Bronchial epithelial cell (primary cell): ENCODE data around the gene MRPL36. TPM values are rescaled to one million over a fixed set of nuclear protein-coding genes. Genes with fewer than 3 reads are reported as not detected.

Experiments
- DNase-seq: peaks from one replicate; pipeline ENCODE4 v3.0.0-alpha.2; 2010; ENCODE audit warnings: low read depth
- FAIRE-seq: peaks from 2 replicates; lab custom pipeline; 2011; peaks lifted over from hg19 to GRCh38; lab: Jason Lieb, UNC
- H3K27me3 ChIP-seq: 2 replicates; pipeline ENCODE4 v1.5.1; 2011; ENCODE audit warnings: low read length; ENCODE audit not compliant: control insufficient read depth, insufficient read depth
- H3K36me3 ChIP-seq: 2 replicates; pipeline ENCODE4 v1.5.1; 2011; ENCODE audit warnings: low read length; ENCODE audit not compliant: control insufficient read depth, insufficient read depth
- H3K4me3 ChIP-seq: 2 replicates; pipeline ENCODE4 v1.5.1; 2011; ENCODE audit warnings: mild to moderate bottlenecking, low read depth, low read length, control low read depth
- total RNA-seq: library from RNA; depleted of rRNA; stranded (reverse); fragments of >200 nt; gene quantifications from 2 replicates; pipeline ENCODE4 v1.2.1, GENCODE V29; 2014
- TF ChIP-seq, protein P1 (sequence below): IDR thresholded peaks from 2 replicates; pipeline ENCODE4 v1.5.1; 2011; ENCODE audit warnings: mild to moderate bottlenecking, moderate library complexity, low read length, control low read depth, inconsistent platforms; ENCODE audit not compliant: insufficient read depth, severe bottlenecking

MRPL36 gene
- total RNA-seq, 1 donor from 2014 or later = 61.1 TPM

DNA sequence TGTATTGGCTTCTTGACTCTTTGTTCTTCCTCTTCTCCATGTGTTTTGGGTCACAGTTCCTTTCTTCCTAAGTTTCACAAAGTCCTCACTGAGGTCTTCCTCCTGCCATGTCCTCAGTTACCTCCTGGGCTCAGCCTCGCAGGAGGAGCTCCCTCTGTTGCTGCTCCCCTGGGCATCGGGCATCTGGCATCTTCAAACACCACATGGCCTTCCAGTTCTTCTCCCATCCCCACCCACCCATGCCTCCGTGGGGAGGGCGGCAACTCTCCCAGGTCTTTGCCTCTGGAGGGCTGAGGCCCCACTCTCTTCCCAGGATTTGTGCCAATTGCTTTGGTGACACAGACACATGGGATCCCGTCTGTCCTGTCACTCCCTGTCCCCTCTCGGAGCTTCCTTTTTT lies 22.8 kb downstream of the MRPL36 start:
- FAIRE-seq (no peak), DNase-seq (no peak)
- TF ChIP-seq, protein P1, sequence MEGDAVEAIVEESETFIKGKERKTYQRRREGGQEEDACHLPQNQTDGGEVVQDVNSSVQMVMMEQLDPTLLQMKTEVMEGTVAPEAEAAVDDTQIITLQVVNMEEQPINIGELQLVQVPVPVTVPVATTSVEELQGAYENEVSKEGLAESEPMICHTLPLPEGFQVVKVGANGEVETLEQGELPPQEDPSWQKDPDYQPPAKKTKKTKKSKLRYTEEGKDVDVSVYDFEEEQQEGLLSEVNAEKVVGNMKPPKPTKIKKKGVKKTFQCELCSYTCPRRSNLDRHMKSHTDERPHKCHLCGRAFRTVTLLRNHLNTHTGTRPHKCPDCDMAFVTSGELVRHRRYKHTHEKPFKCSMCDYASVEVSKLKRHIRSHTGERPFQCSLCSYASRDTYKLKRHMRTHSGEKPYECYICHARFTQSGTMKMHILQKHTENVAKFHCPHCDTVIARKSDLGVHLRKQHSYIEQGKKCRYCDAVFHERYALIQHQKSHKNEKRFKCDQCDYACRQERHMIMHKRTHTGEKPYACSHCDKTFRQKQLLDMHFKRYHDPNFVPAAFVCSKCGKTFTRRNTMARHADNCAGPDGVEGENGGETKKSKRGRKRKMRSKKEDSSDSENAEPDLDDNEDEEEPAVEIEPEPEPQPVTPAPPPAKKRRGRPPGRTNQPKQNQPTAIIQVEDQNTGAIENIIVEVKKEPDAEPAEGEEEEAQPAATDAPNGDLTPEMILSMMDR = no peak
- no peaks in the 10 kb centered on the region for H3K36me3 ChIP-seq
- no peak overlapping the region for H3K4me3 ChIP-seq
- H3K27me3 ChIP-seq = no peaks in the 10 kb centered on the region

DNA sequence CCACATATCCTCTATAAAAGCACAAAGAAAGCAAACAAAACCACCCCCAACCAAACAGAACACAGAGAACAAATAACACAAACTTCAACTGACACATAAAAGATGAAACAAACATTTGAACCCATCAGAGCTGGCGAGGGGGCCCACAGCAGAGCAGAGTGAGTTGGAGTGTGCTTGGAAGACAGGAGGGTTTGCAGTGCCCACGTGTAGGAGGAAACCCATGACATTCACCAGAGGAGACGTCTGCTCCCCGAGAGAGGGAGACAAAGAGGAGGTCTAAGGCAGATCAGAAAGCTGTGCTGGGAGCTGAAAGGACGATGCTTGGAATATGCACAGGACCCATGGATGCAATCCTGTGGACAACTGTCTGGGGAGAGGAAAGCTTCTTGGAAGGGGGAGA lies 27.0 kb downstream of the MRPL36 start:
- Histone ChIP-seq H3K27me3 (no peaks in the 10 kb centered on the region), H3K36me3 (no peaks in the 10 kb centered on the region), H3K4me3 (no peak overlapping the region)
- FAIRE-seq (no peak), DNase-seq (no peak)
- TF ChIP-seq, protein P1 = no peak

DNA sequence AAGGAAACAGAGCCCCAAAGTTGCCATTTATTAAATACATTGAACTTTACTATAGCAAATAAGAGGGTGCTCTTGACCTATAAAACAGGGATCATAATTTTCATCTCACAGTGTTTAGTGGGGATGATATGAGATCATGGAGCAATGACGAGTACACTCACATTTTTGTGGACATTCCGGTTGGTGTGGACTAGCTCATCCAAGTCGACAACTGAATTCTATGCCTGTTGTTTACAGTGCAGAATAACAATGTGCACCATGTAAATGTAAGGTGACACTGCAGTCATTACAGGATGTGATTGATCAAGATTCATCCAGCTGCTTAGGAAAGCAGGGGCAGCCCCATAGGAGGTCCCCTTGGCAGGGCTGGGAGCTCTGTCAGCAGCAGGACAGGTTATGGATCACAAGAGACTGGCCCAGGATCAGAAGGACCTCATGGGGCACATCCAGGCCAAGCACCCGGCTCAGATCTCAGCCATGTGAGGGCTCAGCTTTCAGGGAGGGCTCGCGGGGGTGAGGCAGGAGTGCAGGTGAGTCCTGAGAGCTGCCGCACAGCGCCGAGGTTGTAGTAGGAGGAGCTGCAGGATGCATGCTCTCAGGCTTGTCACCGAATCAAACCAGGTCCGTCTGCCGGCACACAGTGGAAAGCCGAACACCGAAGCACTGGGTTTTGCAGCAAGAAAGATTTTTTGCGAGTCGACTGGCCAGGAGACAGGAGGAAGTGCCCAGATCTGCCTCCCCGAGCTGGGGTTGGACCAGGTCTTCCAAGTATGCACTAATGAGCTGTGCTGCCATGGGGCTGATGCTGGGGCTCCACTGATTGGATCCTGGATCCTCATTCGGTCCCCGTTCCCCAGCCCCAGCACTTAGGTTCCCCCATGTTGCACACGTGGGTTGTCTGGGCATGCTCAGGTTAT lies 28.2 kb downstream of the MRPL36 start:
- Histone ChIP-seq H3K36me3 (no peaks in the 10 kb centered on the region), H3K27me3 (no peaks in the 10 kb centered on the region), H3K4me3 (no peak overlapping the region)
- DNase-seq = no peak
- no peak for FAIRE-seq
- TF ChIP-seq, protein P1 = no peak

DNA sequence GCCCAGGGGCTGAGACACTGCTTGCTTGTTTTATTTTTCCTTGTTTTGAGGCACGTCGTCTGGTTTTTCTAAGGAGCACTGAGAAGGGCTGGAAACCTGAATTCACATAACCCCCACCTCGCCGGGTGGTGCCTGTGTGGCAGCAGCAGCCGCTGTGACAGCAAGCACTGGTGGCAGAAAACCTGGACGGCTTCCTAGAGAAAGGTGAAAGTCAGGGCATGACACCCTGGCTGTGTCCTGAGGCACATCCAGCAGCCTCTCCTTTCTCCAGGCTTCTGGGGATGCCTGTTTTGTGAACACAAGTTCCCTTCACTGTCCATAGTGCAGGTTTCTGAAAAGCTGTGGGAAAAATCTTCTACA lies 29.2 kb downstream of the MRPL36 start:
- TF ChIP-seq, protein P1 = no peak
- H3K36me3 ChIP-seq = no peaks in the 10 kb centered on the region
- no peak for DNase-seq

DNA sequence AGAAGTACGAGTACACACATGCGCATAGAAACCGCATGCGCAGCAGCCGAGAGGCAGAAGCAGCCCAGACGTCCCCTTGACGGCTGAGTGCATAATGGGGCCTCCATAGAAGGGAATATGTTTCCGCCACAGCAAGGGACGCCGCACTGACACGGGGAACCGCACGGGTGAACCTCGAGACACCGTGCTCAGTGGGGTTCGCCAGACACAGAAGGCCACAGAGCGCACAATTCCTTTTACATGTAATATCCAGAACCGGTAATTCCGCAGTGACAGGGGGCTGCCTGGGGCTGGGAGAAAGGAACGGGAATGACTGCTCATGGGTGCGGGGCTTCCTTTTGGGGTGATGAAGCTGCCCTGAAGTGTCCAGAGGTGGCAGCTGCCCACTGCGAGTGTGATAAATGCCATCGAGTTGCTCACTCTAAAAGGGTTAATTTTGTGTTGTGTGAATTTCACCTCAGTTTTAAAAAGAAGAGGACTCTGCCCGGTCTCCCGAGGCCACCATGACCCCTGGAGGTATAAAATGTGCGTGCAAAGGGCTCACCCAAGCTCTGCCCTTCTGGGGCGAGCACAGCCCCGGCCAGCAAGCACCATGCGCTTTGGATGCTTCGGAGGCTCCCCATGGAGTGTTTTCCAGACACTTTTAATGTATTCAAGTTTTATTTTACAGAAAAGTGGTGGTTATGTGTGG lies 29.7 kb downstream of the MRPL36 start:
- TF ChIP-seq, protein P1 = no peak
- H3K4me3 ChIP-seq = no peak overlapping the region
- no peaks in the 10 kb centered on the region for H3K27me3 ChIP-seq
- no peaks in the 10 kb centered on the region for H3K36me3 ChIP-seq
- no peak for DNase-seq
- FAIRE-seq = no peak

More for the DNA sequence above, 29.2 kb downstream of the MRPL36 start:
- Histone ChIP-seq H3K27me3 (no peaks in the 10 kb centered on the region), H3K4me3 (no peak overlapping the region)
- FAIRE-seq = no peak
